COLO829 (cell line): Measurements from ENCODE around the gene UGDH.
"Not testable (repeated sequence)": the region's sequence is repeated elsewhere in the genome, so short reads cannot be mapped to it uniquely, and the experiment has no call there.

ENCODE experiments used
- DNase-seq: peaks from one replicate; pipeline ENCODE4 v3.0.0; 2012; ENCODE audit warnings: low spot score

The UGDH gene

GRCh38 chr4:39494354-39494753 lies 32.9 kb downstream of the UGDH start:
- DNase-seq, result no peak

- DNase-seq, result no peak
Observed at GRCh38 chr4:39490322-39490721, 36.9 kb downstream of the UGDH start.

GRCh38 chr4:39486221-39486804 lies 40.9 kb downstream of the UGDH start:
- DNase-seq, result no peak

GRCh38 chr4:39484582-39485272 lies 42.5 kb downstream of the UGDH start:
- no peak for DNase-seq

DNA sequence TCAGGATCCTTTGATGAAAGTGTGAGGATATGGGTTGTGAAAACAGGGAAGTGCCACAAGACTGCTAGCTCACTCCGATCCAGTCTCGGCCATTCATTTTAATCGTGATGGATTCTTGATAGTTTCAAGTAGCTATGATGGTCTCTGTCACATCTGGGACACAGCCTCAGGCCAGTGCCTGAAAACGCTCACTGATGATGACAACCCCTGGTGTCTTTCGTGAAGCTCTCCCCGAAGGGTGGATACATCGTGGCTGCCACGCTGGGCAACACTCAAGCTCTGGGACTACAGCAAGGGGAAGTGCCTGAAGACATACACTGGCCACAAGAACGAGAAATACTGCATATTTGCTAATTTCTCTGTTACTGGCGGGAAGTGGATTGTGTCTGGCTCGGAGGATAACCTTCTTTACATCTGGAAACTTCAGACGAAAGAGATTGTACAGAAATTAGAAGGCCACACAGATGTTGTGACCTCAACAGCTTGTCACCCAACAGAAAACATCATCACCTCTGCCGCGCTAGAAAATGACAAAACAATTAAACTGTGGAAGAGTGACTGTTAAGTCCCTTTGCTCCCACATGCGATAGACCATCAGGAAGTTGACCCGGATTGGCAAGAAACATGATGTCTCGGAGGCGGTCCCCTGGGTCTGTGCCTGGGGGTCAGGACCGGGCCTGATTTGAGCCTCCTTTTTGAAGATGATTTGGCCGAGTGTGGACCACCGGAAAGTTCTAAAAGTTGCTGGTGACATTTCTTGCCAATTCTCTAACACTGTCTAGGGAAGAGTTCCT lies 46.1 kb downstream of the UGDH start:
- DNase-seq, result no peak

DNA sequence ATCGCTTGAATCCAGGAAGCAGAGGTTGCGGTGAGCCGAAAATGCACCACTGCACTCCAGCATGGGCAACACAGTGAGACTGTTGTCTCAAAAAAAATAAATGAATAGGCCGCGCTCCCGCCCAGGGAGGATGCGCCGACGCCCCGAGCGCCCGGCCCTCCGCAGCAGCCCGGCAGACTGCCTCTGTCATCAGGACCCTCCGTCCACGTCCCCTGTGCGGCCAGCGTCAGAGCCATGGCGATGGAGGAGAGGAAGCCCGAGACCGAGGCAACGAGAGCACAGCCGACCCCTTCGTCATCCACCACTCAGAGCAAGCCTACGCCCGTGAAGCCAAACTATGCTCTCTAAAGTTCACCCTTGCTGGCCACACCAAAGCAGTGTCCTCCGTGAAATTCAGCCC lies 47.0 kb downstream of the UGDH start:
- DNase-seq, result no peak

DNA sequence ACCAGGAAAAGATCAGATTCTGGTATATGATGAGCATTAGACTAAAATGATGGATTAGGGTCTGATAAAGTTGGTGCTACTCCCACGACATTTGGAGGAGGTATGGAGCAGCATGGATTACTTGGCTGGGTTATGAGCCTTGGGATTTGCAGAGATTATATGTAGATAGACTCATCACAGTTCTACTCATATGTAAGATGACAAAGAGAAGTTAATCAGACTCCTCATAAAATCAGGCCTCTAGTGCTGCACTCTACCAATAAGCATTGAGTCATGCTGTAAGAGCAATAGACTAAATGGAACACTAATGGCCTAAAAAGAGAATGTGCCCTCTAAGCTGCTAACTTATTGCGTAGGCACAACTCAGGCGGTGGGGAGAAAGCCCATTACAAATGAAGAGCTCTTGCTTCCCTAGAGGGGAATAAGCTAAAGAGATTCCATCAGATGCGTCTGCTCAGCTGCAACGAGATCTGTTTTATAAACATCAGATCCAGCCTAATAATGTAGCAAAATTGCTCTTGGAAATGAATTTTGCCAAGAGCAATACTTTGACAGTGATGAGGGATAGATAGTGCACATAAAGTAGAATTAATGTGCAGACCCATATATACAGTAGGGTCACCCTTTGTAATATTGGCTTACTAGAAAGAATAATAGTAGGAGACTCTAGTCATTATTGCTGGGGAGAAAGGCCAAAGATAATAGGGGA lies 50.9 kb downstream of the UGDH start:
- no peak for DNase-seq

DNA sequence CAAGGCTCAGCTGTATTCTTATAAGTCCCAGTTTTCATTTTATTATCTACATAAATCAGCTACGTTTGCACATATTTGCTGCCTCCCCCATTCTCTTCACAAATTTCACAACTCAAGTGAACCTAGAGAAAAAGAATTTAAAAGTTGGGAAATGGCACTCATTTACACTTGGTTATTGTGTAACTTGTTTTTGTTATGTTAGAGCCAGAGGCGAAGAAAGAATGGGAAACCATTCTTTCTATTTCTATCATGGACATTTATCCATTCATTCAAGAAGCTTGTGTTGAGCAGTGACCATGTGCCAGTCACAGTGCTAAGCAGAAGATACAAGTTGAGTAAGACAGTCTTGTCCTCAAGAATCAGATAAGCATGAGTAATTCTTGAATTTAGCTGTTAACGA lies 54.8 kb downstream of the UGDH start:
- DNase-seq, result no peak

DNA sequence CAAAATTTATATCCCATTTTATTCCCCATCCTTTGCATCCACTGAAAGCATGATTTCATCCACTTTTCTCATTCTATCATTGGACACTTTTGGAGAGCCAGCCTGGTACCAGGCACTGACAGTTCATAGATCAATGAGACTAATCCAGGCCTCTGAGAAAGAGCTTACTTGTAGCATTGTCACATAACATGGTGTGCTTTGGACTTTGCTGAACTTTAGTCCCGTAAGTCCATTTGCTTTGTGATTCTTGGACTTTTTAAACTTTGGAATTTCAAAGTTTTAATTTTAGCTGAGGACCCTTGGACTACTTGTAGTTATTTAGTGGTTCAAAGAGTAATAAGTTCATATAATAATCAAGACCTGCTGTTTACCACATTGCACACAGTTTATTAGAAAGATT lies 56.8 kb downstream of the UGDH start:
- no peak for DNase-seq

DNA sequence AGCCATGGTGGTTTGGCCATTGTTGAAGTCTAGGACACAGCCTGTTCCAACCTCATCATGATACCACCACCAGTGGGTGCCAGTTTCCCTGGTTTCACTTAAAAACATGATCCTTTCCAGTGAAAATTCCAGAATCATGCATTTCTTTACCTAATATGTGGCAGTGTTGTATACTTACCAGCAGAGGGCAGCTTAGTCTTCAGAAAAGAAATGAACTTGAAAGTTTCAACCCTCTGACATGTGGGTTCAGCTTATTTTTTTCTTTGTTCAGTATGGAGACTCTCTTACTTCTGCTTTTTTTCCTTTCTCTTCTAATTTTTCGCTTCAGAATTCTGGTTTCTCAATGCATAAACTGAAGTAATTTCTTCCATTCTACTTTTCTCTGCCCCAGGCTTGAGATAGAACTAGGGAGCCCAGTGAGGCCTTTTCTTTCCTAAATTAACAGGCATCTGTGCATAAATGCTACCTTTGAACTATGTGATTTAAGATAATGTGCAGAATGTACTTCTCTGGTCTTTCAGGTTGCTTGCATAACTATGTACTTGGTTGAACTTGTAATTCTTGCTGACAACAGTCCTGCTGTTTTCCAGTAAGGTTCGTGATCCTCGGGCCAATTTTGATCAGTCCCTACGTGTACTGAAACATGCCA lies 57.7 kb downstream of the UGDH start:
- DNase-seq, result peak; percentile 45

- no peak for DNase-seq
Observed at GRCh38 chr4:39467464-39467863, 59.8 kb downstream of the UGDH start.

- DNase-seq, result no peak
Observed at GRCh38 chr4:39466747-39467146, 60.5 kb downstream of the UGDH start.

- no peak for DNase-seq
Observed at GRCh38 chr4:39464886-39465501, 62.2 kb downstream of the UGDH start.

DNA sequence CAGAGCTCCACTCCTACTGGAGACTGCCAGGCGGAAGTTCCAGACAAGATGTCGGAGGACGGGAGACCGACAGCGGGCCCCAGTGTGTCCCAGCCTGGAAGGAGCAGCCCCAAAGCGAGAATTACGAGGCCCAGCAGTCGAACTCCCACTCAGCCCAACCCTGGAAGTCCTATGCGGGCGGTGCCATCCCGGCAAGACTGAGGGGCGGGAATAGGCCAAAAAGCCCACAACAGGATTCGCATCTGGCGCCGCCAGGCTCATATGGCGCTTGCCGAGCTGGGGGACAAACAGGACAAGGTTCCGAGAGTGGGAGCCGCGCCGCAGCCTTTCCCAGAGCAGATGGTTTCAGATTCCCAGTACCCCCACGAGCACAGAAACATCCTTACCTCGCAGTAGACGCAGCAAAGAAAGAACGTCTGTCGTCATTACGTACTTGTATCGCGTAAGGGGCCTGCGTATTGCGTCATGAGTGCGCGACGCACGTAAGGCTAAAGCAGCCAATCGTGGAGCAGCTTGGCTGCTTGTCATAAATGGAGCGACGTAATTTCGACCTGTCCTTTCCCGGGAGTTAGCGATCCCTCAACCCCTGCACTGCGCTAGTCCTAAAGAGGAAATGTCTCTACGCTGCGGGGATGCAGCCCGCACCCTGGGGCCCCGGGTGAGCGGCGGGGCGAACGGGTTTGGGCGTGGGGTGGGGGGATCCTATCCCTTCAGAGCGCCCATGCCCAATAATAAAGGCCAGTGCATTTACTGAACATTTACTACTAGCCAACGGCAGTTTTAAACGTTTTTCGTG lies 68.5 kb downstream of the UGDH start, which contains the start of the genes LIAS and RPL9:
LIAS (plus strand) TSS at position 552 of the 796 bp plus-strand sequence; CDS start at position 614, 62 bp downstream.
RPL9 (minus strand) TSS at position 418 of the 796 bp plus-strand sequence. CDS start 483 bp downstream, outside the sequence.
- peak; percentile 98 for DNase-seq

DNA sequence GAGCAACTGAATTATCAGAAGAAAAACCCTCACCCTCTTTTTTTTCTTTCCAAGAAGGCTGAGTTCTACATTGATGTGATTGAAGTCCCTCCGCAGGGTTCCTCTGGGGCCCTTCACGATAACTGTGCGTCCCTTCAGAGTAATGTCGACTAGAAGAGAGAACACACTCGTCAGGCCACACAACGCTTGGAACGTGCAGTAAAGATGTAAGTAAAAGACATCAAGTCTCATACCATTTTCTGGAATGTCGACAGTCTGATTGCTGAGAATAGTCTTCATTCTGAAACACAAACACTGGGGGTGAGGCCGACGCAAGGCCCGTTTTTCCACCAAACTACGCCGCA lies 69.1 kb downstream of the UGDH start:
- DNase-seq, result not testable (repeated sequence)

DNA sequence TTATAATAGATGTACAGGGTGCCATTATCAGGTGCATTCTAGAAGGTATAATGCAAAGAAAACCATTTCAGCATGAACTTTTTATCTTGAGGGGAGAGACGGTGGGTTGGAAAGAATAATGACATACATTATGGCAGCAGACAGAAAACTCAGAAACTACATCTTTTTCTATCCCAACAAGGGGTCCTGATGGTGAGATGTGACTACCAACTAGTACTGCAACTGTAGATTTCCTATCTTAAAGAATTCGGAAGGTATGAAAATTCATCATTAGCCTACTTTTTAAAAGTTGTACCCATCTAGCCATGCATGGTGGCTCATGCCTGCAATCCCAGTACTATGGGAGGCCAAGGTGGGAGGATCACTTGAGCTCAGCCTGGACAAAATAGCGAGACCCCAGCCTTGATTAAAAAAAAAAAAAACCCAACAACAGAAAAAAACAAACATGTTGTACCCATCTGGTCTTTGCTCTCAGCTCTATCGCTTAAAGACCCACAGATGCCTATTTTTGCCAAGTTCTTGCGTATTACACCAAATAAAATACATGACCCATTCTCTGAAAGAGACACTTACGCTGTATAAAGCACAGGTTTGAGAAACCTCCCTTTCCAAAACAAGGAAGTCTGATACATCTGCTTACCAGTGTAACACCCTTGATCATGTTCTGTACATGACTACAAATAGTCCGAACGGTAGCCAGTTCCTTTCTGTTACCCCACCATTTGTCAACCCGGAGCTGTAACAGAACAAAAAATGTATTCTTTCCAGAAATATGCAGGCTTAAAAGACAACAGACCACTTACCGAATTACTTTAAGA lies 70.1 kb downstream of the UGDH start:
- no peak for DNase-seq

DNA sequence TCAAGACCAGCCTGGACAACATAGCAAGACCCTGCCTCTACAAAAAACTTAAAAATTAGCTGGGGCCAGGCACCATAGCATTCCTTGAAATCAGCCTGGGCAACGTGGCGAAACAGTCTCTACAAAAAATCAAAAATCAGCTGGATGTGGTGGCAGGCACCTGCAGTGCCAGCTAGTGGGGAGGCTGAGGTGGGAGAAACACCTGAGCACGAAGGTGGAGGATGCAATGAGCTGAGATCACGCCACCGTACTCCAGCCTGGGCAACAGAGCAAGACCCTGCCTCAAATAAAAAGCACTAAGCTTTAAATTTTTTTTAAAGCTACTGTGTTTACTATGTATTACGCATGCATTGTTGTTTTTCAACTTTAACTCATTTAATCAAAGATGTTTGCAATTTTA lies 71.8 kb downstream of the UGDH start:
- no peak for DNase-seq

- no peak for DNase-seq
Observed at GRCh38 chr4:39453738-39454137, 73.5 kb downstream of the UGDH start.

- no peak for DNase-seq
Observed at GRCh38 chr4:39452860-39453587, 74.2 kb downstream of the UGDH start.
